ENCODE measurements around the gene OLFM2. TPM values are rescaled to one million over a fixed set of nuclear protein-coding genes. Genes with fewer than 3 reads are reported as not detected.

OLFM2 gene
- polyA plus RNA-seq, 1 donor from 2014 or later, result 68.6 TPM

DNA sequence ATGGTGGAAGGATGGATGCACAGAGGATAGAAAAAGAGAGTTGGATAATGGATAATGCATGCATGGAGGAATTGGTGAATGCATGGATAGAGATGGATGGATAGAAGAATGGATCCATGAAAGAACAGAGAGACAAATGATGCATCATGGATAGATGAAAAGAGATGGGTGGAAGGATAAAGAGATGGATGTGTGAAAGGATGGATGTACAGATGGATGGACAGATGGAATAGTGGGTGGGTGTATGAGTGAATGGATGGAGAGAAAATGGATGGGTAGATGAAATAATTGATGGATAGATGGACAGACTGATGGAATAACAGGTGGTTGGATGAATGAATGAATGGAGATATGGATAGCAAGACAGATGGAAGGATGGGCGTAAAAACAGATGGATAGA lies 25.7 kb downstream of the OLFM2 start:
- peaks cover 22% of the 10 kb centered on the region for H3K27me3 ChIP-seq (ENCODE audit: insufficient read depth, low read depth, low read length)
- H3K27ac ChIP-seq (ENCODE audit: low read length), result no peak overlapping the region
- no peaks in the 10 kb centered on the region for H3K9me3 ChIP-seq (ENCODE audit: low read length)
- H3F3A ChIP-seq (ENCODE audit: insufficient read depth, low read length, poor library complexity, severe bottlenecking), result no peaks in the 10 kb centered on the region
- no peak overlapping the region for H3K4me3 ChIP-seq (ENCODE audit: low read length)
- no peak overlapping the region for H2AFZ ChIP-seq (ENCODE audit: low read depth, low read length)
- H3K36me3 ChIP-seq (ENCODE audit: insufficient read depth, low read length), result no peaks in the 10 kb centered on the region
- peaks cover 31% of the 10 kb centered on the region for H4K20me1 ChIP-seq (ENCODE audit: insufficient read depth)
- no peaks in the 10 kb centered on the region for H3K79me2 ChIP-seq (replicated peaks; ENCODE audit: insufficient read depth, low read length)
- TF ChIP-seq TAF1 (IDR thresholded peaks at IDR 0.05; ENCODE audit: low read depth) (no peak), SMC3 (conservative IDR thresholded peaks at IDR 0.05; ENCODE audit: poor library complexity) (no peak), EP300 (conservative IDR thresholded peaks at IDR 0.05; ENCODE audit: poor library complexity, severe bottlenecking) (no peak), POLR2AphosphoS5 (IDR thresholded peaks at IDR 0.05) (no peak), MXI1 (conservative IDR thresholded peaks at IDR 0.05; ENCODE audit: poor library complexity, severe bottlenecking) (no peak), RAD21 (conservative IDR thresholded peaks at IDR 0.05) (no peak), EZH2 (IDR thresholded peaks at IDR 0.05; ENCODE audit: borderline replicate concordance, insufficient read depth, low read length, poor library complexity, severe bottlenecking) (no peak)
- TF ChIP-seq, protein P1, sequence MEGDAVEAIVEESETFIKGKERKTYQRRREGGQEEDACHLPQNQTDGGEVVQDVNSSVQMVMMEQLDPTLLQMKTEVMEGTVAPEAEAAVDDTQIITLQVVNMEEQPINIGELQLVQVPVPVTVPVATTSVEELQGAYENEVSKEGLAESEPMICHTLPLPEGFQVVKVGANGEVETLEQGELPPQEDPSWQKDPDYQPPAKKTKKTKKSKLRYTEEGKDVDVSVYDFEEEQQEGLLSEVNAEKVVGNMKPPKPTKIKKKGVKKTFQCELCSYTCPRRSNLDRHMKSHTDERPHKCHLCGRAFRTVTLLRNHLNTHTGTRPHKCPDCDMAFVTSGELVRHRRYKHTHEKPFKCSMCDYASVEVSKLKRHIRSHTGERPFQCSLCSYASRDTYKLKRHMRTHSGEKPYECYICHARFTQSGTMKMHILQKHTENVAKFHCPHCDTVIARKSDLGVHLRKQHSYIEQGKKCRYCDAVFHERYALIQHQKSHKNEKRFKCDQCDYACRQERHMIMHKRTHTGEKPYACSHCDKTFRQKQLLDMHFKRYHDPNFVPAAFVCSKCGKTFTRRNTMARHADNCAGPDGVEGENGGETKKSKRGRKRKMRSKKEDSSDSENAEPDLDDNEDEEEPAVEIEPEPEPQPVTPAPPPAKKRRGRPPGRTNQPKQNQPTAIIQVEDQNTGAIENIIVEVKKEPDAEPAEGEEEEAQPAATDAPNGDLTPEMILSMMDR (IDR thresholded peaks at IDR 0.05; ENCODE audit: poor library complexity, severe bottlenecking), result no peak
- TF ChIP-seq, protein P2, sequence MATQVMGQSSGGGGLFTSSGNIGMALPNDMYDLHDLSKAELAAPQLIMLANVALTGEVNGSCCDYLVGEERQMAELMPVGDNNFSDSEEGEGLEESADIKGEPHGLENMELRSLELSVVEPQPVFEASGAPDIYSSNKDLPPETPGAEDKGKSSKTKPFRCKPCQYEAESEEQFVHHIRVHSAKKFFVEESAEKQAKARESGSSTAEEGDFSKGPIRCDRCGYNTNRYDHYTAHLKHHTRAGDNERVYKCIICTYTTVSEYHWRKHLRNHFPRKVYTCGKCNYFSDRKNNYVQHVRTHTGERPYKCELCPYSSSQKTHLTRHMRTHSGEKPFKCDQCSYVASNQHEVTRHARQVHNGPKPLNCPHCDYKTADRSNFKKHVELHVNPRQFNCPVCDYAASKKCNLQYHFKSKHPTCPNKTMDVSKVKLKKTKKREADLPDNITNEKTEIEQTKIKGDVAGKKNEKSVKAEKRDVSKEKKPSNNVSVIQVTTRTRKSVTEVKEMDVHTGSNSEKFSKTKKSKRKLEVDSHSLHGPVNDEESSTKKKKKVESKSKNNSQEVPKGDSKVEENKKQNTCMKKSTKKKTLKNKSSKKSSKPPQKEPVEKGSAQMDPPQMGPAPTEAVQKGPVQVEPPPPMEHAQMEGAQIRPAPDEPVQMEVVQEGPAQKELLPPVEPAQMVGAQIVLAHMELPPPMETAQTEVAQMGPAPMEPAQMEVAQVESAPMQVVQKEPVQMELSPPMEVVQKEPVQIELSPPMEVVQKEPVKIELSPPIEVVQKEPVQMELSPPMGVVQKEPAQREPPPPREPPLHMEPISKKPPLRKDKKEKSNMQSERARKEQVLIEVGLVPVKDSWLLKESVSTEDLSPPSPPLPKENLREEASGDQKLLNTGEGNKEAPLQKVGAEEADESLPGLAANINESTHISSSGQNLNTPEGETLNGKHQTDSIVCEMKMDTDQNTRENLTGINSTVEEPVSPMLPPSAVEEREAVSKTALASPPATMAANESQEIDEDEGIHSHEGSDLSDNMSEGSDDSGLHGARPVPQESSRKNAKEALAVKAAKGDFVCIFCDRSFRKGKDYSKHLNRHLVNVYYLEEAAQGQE (IDR thresholded peaks at IDR 0.05; ENCODE audit: borderline replicate concordance), result no peak
- no peak overlapping the region for H3K4me2 ChIP-seq (ENCODE audit: low read length)
- H3K9me2 ChIP-seq (ENCODE audit: insufficient read depth, low read length), result no peaks in the 10 kb centered on the region
- no peak overlapping the region for H3K9ac ChIP-seq (ENCODE audit: low read length)

DNA sequence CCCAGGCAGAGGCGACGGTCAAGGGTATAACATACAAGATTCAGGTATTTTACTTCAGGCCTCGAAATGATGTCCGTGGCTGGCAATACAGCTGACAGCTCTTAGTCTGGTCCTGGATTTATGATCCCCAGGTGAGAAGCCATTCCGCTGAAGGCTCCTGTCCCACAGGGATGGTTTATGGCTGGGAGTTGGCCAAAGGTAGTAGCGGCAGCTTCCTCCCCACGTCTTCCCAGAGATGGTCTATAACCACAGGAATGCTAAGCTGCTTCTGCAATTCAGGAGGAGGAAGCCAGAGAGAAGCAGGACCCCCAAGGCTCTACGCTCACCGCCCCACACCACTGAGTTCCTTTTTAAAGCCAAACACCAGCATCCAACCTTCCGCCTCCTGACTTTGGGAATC lies 27.1 kb downstream of the OLFM2 start:
- TF ChIP-seq EZH2 (IDR thresholded peaks at IDR 0.05; ENCODE audit: borderline replicate concordance, insufficient read depth, low read length, poor library complexity, severe bottlenecking), result no peak
- Histone ChIP-seq H3K9me2 (ENCODE audit: insufficient read depth, low read length) (no peaks in the 10 kb centered on the region), H4K20me1 (ENCODE audit: insufficient read depth) (peaks cover 22% of the 10 kb centered on the region), H3K27me3 (ENCODE audit: insufficient read depth, low read depth, low read length) (peaks cover 16% of the 10 kb centered on the region), H3F3A (ENCODE audit: insufficient read depth, low read length, poor library complexity, severe bottlenecking) (no peaks in the 10 kb centered on the region), H3K4me3 (ENCODE audit: low read length) (no peak overlapping the region), H3K9me3 (ENCODE audit: low read length) (no peaks in the 10 kb centered on the region), H3K4me2 (ENCODE audit: low read length) (no peak overlapping the region), H3K79me2 (replicated peaks; ENCODE audit: insufficient read depth, low read length) (no peaks in the 10 kb centered on the region), H2AFZ (ENCODE audit: low read depth, low read length) (no peak overlapping the region), H3K27ac (ENCODE audit: low read length) (no peak overlapping the region), H3K9ac (ENCODE audit: low read length) (no peak overlapping the region), H3K36me3 (ENCODE audit: insufficient read depth, low read length) (no peaks in the 10 kb centered on the region)
